Pulmonary artery endothelial cell (primary cell): Measurements from ENCODE around the gene TSPAN4. TPM values are rescaled to one million over a fixed set of nuclear protein-coding genes. Genes with fewer than 3 reads are reported as not detected.

Source experiments
- DNase-seq: peaks from one replicate; pipeline ENCODE4 v3.0.0-alpha.2; 2011; ENCODE audit warnings: low read depth, low spot score
- total RNA-seq: library from RNA; depleted of rRNA; stranded (reverse); fragments of >200 nt; gene quantifications from 2 replicates; pipeline ENCODE4 v1.2.3, GENCODE V29; 2014

TSPAN4 gene
- total RNA-seq, 1 donor from 2014 or later: 103 TPM

DNA sequence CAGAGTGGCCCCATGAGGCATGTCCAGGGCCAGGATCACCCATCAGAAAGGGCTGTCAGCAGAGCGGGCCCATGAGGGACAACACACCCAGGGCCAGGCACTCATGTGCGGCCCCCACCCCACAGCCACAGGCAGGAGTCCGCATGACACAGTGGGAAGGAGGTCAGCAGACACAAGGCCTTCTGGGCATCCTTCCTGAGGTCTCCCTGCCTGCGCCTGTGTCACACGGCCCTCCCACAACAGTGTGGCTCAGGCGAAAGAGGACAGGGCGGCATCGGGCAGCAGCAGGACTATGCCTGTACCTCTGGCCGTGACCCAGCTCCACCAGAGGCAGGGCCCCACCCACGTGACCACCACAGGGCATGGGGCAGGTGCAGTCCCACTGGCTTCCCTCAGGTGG lies 40.9 kb downstream of the TSPAN4 start:
- DNase-seq: no peak

DNA sequence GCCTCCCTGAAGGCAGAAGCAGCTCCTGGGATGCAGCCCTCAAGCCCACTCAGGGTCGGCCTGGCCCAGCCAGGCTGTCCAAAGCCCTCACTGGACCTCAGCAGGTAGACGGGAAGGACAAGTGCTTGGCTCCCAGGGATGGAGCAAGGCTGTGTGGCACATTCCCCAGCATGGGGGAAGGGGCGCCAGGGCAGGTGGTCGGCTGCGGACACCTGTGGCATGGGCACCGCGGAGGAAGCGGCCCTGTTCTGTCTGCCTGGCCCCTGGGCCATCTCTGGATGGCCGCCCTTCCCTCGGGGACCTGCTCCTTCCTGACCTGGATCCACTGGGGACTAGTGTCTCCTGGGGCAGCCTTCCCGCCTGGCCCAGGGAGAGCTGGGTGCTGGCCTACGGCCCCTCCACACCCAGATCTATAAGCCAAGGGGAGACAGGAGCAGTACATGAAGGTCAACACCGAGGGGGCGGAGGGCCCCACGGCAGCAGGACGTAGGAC lies 42.0 kb downstream of the TSPAN4 start:
- no peak for DNase-seq

DNA sequence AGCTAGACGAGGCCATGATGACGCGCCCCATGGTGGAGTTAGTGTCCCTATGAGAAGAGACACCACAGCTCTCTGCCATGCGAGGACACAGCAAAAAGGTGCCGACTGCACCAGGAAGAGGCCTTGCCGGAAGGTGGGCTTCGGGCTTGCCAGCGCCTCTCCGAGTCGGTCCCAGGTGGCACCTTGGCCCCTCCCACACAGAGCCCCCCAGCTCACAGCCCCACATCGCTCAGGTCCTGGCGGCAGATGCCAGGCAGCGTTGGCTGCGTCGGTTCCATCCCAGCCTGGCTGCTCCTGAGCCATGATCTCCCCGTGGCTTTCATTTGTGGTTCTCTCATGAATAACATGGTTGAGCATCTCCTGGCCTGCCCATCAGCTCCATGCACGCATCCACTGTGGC lies 43.9 kb downstream of the TSPAN4 start:
- no peak for DNase-seq

DNA sequence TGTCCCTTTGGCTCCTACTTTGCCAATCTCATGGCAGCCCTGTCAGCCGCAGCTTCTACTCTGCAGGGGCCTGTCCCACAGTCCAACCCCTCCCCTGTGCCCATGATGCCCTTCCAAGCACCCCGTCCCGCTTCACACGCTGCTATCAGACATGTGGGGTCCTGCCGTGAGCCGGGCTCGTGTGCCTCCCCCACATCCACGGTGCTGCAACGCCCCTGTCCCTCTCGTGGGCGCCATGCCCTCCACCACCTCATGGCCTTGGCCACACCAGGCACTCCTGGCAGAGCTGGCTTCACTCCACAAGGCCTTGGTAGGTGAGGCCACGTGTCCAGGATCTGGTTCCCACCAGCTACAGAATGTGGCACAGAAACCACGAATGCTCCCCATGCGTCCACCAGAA lies 44.9 kb downstream of the TSPAN4 start:
- DNase-seq: no peak

DNA sequence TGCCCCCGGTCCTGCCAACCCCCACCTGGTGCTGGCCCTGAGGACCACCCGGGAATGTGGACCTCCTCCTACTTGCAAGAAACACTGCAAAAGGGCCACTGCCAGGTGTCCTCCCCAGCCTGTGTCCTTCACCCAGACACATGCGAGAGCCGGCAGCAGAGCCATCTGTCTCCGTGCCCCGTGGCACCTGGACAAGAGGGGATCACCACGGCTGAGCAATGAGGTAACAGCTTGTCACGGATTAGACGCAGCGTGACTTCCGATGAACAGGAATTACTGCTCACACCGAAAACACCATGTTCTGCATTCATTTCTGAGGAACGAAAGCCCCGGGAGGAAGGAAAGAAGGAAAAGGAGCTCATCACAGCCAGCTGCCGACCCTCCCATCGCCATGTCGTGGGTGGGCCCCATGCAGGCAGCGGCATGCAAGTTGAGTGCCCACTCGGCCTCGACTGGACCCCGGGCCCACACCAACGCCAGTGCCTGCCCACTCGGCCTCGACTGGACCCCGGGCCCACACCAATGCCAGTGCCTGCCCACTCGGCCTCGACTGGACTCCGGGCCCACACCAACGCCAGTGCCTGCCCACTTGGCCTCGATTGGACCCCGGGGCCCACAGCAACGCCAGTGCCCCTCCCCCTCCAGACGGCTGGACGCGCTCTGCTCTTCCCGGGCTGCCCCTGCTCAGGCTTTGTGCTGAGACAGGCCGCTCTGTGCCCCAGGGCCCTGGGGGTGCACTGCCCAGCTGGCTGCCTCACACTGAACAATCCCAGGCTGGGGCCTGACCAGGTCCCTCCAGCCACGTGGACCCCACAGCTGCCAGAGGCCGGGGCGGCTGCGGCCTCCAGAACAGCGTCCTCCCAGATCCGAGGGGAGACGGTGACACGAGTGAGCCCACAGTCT lies 45.9 kb downstream of the TSPAN4 start:
- no peak for DNase-seq

DNA sequence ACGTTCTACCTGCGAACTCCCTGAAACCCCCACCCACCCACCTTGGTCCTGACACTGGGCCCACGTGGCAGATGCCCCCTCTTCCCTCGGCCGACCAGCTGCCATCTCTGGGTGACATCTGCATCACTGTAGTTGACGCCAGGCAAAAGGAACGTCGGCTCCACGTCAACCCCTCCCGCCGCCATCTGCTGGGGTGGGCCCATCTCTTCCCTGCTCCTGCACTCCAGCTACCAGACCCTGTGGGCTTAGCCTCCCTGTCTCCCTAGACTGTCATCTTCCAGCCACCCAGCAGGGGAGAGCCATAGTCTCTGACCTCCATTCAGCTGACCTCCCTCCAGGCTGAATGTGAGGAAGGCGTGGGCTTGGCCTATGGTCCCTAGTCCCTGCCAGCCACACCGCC lies 46.6 kb downstream of the TSPAN4 start:
- no peak for DNase-seq

DNA sequence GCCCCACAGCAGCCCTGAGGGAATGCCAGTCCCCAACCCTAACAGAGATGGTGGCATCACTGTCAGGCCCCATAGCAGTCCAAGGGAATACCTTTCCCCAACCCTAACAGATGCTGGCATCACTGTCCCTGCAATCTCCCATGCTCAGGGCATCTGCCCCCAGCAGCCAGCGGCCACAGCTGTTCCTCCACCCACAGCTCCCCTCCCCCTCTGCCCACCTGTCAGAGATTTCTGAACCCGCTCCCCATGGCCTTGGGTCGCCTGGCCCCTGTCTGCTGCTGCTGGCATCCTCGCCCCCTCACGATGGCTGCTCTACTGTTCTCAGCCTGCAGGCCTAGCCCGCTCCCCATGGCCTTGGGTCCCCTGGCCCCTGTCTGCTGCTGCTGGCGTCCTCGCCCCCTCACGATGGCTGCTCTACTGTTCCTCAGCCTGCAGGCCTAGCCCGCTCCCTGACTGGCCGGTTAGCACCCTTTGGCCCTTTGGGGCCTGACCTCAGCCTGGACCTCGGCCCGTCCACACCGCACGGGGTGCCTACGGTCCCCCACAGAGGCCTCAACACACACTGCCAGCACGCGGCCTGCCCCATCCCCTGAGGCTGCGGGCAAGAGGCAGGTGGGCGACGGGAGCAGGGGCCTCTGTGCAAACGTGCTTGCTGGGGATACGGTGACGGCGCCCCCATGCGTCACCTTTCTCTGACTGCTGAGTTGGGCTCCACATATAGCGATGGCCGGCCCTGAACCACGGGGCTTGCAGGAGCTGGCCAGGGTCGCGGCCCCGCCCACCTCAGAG lies 47.2 kb downstream of the TSPAN4 start:
- DNase-seq: no peak

DNA sequence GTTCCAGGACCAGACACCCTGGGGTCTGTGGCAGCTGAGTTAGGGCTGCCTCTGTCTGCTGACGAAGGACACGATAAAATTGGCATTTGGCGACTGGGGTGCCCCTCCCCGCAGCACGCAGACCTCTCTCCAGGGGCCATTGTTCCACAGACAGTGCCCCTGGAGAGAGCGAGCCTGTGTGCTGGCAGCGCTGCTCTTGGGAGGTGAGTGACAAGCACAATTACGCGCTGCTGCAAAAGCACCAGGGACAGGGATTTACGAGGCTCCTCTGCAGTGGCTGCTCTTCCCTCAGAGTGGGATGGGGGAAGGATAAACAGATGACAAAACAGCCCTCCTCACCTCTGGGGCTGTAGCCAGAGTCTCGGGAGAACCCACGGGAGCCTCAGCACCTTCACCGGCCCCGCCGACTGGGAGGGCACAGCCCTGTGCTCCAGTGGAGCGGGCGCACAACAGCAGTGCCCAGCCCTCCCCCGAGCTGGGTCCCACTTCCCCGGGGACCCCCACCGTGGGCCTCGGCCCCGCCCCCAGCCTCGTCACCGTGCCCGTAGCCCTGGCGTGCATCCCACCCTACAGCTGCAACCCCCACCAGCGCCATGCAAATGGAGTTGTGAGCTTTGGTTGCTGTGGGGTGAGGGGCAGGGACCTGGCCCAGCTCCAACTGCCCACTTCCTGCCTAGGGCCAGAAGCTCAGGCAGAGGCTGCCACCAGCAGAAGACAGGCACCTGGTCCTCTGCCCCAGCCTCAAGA lies 48.3 kb downstream of the TSPAN4 start:
- no peak for DNase-seq

DNA sequence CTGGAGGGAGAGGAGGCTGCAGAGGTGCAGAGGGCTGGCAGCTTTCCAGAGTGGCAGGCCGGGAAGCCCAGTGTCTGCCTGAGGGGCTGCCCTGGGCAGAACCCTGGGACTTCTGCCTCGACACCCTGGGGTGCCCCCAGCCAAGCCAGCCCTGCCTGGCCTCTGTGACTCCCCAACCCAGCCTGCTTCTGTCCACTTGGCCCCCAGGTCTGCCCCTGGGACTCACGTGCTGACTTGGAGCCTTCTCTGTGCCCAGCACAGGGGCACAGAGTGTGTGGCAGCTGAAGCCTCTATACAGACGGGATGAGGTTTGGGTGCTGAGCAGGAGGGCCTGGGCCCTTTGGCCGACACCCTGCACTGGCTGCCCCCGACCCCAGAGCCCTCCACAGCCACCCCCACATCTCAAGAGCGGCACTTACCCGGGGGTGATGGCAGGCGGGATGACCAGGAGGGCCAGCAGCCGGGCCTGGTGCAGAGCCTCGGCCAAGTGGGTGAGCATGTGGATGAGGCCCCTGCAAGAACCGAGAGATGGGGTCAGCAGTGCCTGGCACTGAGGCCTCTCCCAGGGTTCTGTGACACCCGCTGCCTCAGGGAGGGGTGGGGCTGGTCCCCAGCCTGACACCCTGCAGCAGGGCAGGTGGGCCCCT lies 50.5 kb downstream of the TSPAN4 start:
- no peak for DNase-seq

DNA sequence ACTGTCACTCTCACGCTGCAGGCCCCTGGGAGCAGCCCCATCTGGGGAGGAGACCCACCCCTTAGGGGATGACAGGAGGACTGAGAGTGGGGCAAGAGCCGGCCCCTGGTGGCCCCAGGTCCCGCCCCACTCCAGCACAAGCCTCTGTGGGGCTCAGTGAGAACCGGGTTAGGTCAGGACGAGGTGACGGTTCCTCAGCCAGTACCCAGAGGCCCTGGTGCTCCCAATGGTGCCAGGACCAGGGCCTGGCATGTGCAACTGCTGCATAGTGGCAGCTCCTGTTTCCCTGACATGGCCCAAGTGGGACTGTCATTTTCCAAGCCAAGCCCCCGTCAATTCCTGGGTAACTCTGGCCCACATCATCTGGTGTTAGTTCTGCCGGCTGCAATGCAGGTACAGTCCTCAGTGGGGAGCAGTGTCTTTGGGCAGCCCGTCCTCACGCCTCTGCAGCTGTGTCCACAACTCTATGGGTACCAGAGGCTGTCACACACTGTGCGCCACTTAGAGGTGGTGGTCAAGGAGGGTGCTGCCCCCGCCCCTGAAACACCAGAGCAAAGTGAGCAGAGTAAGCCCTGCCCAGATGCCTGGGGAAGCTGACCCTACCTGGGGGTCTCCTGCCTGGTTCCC lies 52.0 kb downstream of the TSPAN4 start:
- DNase-seq: no peak

DNA sequence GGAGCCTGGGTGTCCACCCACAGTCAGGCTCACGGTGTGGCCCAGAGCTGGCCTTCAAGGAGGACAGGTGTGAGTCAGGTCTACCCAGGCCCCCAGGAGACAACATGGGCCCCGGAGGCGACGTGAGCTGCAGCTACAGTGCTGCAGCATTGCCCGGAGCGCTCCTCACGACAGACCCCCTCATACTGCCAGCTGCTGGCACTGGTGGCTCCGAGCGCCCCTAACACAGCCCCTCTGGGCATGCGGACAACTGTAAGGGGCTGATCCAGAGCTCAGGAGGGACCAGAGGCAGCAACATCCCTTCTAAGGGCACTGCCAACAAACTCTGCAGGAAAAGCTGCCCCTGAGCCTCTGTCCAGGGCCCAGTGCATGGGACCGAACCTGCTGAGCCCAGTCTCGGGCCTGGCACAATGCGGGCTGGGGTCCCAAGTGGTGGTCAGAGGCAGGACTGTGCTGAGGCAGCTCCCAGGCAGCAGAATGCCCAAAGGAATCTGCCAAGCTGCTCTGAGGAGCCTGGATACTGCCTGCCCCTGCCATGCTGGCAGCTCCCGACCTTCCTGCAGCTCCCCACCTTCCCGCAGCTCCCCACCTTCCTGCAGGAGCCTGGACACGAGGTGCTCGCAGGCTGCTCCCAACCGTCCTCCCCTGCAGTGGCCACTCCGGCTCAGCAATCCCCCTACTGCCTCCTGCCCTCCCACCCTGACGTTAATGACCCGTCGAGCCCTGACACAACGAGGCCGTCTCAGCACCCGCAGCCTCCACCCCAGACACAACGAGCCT lies 52.9 kb downstream of the TSPAN4 start:
- no peak for DNase-seq

DNA sequence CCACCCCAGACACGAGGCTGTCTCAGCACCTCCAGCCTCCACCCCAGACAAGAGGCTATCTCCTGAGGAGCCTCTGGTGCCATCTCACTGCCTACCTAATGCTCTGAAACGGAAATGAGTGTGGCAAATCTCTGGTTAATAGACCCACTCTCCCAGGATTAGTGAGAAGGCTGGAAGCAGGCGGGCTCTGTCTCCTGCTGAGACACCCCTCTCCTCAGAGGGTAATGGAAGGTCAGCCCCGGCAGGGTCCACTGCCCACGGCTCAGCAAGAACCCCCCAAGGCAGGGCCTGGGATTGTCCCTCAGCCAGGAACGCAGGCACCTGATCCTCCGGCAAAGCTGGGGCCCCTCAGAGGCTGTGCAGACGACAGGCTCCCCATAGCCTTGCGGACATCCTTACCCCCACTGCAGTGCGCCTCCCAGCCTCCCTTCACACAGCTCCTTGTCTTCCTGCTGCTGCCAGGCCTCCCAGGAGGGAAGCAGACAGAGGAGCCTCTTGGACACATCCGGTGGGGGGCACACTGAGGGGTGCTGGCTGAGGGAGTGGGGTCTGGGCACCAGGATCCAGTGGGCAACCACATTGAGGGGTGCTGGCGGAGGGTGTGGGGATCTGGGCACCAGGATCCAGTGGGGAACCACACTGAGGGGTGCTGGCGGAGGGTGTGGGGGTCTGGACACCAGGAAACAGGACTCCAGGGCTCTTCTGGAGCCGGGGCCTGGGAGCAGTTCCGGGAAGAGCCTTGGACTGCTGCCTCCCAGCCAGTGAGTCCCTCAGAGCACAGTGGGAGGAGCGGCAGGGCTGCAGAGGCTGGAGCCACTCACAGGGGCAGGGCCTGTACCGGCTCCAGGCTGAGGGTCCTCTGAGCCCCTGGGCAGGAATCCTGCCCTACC lies 54.8 kb downstream of the TSPAN4 start:
- DNase-seq: no peak

DNA sequence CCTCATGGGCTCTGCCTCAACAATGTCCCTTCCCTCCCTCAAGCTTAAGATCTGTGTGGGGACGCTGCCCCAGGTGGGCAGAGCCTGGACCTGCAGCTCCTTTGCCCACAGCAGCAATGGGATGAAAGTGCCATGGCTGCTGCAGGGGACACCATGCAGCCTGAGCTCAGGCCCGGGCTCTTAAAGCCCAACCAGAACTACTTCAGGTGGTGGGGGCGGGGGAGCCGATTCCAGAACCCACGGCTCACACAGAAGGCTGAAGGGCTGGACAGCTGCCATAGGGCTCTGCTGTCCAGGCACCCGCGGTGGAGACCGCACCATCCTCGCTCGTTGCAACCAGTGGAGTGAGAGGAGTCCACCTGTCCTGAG lies 55.5 kb downstream of the TSPAN4 start:
- DNase-seq: no peak

DNA sequence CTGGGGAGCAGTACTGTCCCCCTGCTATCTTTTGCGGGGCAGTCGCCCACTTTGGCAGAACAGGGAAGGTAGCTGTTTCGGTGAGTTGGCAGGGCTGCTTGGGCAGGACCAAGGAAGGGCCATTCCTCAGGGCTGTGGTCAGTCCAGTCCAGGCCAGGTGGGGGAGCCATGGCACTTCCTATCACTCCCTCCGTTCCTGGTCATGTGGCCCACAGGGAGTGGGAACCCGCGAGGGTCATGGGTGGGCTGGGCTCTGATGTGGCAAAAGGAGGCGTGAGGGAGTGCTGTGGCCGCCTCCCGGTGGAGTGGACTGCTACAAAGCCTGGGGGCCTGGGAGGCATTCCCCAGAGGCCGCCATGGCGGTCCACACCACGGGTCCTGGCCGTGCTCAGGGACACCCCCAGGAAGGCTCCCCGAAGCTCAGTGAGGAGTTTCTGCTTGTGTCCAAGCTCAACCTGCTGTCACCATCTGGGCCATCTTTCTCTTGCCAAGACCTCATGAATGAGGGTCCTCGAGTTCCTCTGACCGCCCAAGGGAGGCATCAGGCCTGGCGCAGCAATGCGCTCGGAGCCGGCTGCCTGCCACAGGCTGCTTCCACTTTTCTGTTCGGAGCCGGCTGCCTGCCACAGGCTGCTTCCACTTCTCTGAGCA lies 56.0 kb downstream of the TSPAN4 start:
- DNase-seq: no peak

DNA sequence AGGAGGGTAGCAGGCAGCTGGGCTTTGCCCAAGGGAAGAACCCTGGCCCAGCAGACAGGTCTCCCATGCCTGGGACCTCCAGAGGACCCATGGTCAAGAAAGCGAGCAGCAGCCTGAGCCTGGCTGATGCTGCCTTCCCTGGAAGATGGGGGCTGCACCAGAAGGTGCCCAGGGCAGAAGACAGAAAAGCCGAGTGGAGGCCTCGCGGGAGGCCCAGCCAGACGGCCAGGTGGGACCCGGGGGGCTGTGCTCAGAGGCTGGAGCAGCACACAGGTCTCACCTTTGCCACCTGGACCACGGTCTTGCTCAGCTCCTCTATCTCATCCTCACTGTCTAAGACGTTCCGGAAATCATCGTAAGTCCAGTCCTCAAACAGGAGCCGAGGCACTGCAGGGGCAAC lies 57.1 kb downstream of the TSPAN4 start:
- DNase-seq: no peak

DNA sequence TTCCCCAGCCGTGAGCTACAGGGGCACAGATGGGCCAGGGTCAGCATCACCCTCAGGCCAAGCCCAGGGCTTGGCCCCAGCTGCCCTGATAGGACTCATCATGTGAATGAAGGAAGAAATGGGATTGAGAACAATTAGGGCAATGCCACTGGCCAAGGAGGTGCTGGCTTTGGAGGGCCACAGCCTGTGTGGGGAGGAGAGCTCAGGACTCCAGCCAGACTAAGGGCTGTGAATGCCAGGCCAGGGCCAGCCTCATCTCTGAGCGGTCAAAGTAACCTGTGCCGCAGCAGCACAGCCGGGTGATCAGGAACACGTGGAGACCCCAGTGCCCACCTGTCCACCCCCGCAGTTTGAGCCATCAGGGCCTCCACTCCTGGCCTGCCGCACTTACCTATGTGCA lies 57.9 kb downstream of the TSPAN4 start:
- no peak for DNase-seq

DNA sequence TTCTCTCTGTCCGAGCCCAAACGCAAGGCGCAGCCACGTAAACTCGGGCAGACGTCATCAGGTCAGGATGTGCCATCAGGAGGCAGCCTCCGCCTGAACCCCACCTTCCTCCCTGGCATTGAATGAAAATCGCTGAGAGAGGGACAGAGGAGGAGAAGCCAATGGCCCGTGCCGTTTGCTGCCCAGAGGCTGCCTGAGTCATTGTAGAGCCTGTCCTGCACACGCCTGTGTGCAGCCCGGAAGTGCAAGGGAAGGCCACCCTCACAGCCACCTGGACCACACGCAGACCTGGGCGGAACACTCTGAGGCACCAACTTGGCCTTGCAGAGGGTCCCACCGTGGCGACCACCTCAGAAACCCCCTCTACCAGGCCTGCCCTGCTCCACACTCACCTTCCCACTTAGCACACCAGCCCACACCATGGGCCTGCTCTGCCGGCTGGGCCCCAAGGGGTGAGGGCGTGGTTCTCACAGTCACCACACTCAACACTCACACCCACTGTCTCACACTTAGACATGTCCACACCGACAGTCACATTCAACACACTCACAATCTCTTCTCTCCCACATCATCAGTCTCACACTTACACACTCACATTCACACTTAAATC lies 58.9 kb downstream of the TSPAN4 start:
- no peak for DNase-seq

DNA sequence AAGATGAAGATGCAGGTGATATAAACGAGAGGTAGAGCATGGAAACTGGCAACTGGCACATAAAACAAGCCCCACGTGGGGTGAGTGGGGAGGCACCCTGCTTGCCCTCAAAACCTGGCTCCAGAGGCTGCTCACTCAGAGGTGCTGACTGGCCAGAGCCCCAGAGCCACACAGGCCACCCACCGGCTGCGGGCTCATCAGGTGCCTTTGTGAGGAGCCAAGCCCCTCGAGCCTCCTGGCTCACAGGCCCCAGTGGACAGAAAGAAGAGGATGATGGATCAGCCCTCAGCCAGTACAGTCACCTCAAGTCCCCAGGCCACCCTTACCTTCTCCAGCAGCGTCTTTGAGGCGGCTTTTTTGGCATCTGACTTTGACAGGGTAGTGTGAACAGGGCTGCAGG lies 61.7 kb downstream of the TSPAN4 start:
- no peak for DNase-seq
